Measurements from ENCODE around the gene SLTM. TPM values are rescaled to one million over a fixed set of nuclear protein-coding genes. Genes with fewer than 3 reads are reported as not detected.
"Not testable (repeated sequence)": the region's sequence is repeated elsewhere in the genome, so short reads cannot be mapped to it uniquely, and the experiment has no call there.

SLTM gene
- total RNA-seq, 1 experiment from 2014 or later, result 110 TPM

- ChIA-PET POLR2A (ENCODE audit: unreplicated experiment) (interaction anchor here (0.6 kb wide), 1 partner anchor 393 kb away, joined by 8 read pairs; no protein-coding TSS in a partner anchor), CTCF (no interaction called here)
- intact Hi-C loops (cut with micrococcal nuclease; ENCODE audit: unreplicated experiment), result no loop called here
- BruUV-seq (replicated peaks), result no TSS peak
- Histone ChIP-seq H3K27me3 (ENCODE audit: insufficient read depth, low read depth) (no peaks in the 10 kb centered on the region), H3F3A (ENCODE audit: insufficient read depth, low read depth) (peaks cover 17% of the 10 kb centered on the region; the same call in 1 of the 2 replicates), H3K9me3 (ENCODE audit: insufficient read depth, low read depth) (no peaks in the 10 kb centered on the region), H3K36me3 (ENCODE audit: low read depth) (no peaks in the 10 kb centered on the region), H3K4me2 (no peak overlapping the region), H3K79me2 (ENCODE audit: low read depth) (peaks cover 6% of the 10 kb centered on the region; the same call in 1 of the 2 replicates), H3K4me1 (replicated peaks; ENCODE audit: insufficient read depth) (no peaks in the 10 kb centered on the region), H3K4me3 (no peak overlapping the region), H2AFZ (no peak overlapping the region), H3K9me2 (ENCODE audit: insufficient read depth) (no peaks in the 10 kb centered on the region), H3K27ac (no peak overlapping the region), H4K20me1 (ENCODE audit: insufficient read depth) (no peaks in the 10 kb centered on the region)
- TF ChIP-seq EZH2 (IDR thresholded peaks at IDR 0.05; ENCODE audit: low read depth), result no peak
- no peak for TF ChIP-seq CTCF (conservative IDR thresholded peaks at IDR 0.05)
- DNase-seq, result no peak
These were observed 71.2 kb downstream of the SLTM start for GRCh38 chr15:58862326-58862725.

GRCh38 chr15:58856621-58857020 lies 76.9 kb downstream of the SLTM start:
- POLR2A ChIA-PET (ENCODE audit: unreplicated experiment); H3K9me2 ChIP-seq (ENCODE audit: insufficient read depth): not testable (repeated sequence)

GRCh38 chr15:58856086-58856485 lies 77.4 kb downstream of the SLTM start:
- Histone ChIP-seq H4K20me1 (ENCODE audit: insufficient read depth) (no peaks in the 10 kb centered on the region), H3K27ac (no peak overlapping the region), H3K36me3 (ENCODE audit: low read depth) (0 out of 2 replicates have a peak, but pooled peaks cover 5% of the 10 kb centered on the region), H3K9me2 (ENCODE audit: insufficient read depth) (no peaks in the 10 kb centered on the region), H2AFZ (no peak overlapping the region), H3K4me1 (replicated peaks; ENCODE audit: insufficient read depth) (no peaks in the 10 kb centered on the region), H3K4me2 (no peak overlapping the region), H3K9me3 (ENCODE audit: insufficient read depth, low read depth) (no peaks in the 10 kb centered on the region), H3K79me2 (ENCODE audit: low read depth) (no peaks in the 10 kb centered on the region), H3K4me3 (no peak overlapping the region), H3F3A (ENCODE audit: insufficient read depth, low read depth) (0 out of 2 replicates have a peak, but pooled peaks cover 4% of the 10 kb centered on the region), H3K27me3 (ENCODE audit: insufficient read depth, low read depth) (no peaks in the 10 kb centered on the region)
- ChIA-PET CTCF (no interaction called here), POLR2A (ENCODE audit: unreplicated experiment) (no interaction called here)
- no TSS peak for BruUV-seq (replicated peaks)
- TF ChIP-seq EZH2 (IDR thresholded peaks at IDR 0.05; ENCODE audit: low read depth) (no peak), CTCF (conservative IDR thresholded peaks at IDR 0.05) (no peak)
- DNase-seq, result no peak
- intact Hi-C loops (cut with micrococcal nuclease; ENCODE audit: unreplicated experiment), result no loop called here

More at GRCh38 chr15:58856621-58857020, 76.9 kb downstream of the SLTM start:
- H3F3A ChIP-seq (ENCODE audit: insufficient read depth, low read depth); DNase-seq; H4K20me1 ChIP-seq (ENCODE audit: insufficient read depth); H3K4me2 ChIP-seq; BruUV-seq (replicated peaks); H3K79me2 ChIP-seq (ENCODE audit: low read depth); H3K4me3 ChIP-seq; H3K36me3 ChIP-seq (ENCODE audit: low read depth); H3K27ac ChIP-seq; H3K9me3 ChIP-seq (ENCODE audit: insufficient read depth, low read depth); H3K27me3 ChIP-seq (ENCODE audit: insufficient read depth, low read depth); intact Hi-C loops (cut with micrococcal nuclease; ENCODE audit: unreplicated experiment); H3K4me1 ChIP-seq (replicated peaks; ENCODE audit: insufficient read depth); H2AFZ ChIP-seq; CTCF ChIA-PET: not testable (repeated sequence)

- ChIA-PET CTCF (no interaction called here), POLR2A (ENCODE audit: unreplicated experiment) (no interaction called here)
- Histone ChIP-seq H3K9me2 (ENCODE audit: insufficient read depth) (no peaks in the 10 kb centered on the region), H4K20me1 (ENCODE audit: insufficient read depth) (no peaks in the 10 kb centered on the region), H2AFZ (no peak overlapping the region), H3K27ac (no peak overlapping the region), H3K27me3 (ENCODE audit: insufficient read depth, low read depth) (no peaks in the 10 kb centered on the region), H3K4me2 (no peak overlapping the region), H3K36me3 (ENCODE audit: low read depth) (0 out of 2 replicates have a peak, but pooled peaks cover 5% of the 10 kb centered on the region), H3K79me2 (ENCODE audit: low read depth) (no peaks in the 10 kb centered on the region), H3K4me1 (replicated peaks; ENCODE audit: insufficient read depth) (no peaks in the 10 kb centered on the region), H3K9me3 (ENCODE audit: insufficient read depth, low read depth) (no peaks in the 10 kb centered on the region), H3F3A (ENCODE audit: insufficient read depth, low read depth) (no peaks in the 10 kb centered on the region), H3K4me3 (no peak overlapping the region)
- DNase-seq, result no peak
- intact Hi-C loops (cut with micrococcal nuclease; ENCODE audit: unreplicated experiment), result no loop called here
- no TSS peak for BruUV-seq (replicated peaks)
- no peak for TF ChIP-seq EZH2 (IDR thresholded peaks at IDR 0.05; ENCODE audit: low read depth)
- TF ChIP-seq CTCF (conservative IDR thresholded peaks at IDR 0.05), result no peak
These were observed 78.9 kb downstream of the SLTM start for GRCh38 chr15:58854593-58854992.
